ENCODE measurements around the gene SERHL2. TPM values are rescaled to one million over a fixed set of nuclear protein-coding genes. Genes with fewer than 3 reads are reported as not detected.
"Not testable (repeated sequence)": the region's sequence is repeated elsewhere in the genome, so short reads cannot be mapped to it uniquely, and the experiment has no call there.

The SERHL2 gene
- total RNA-seq, 1 donor: 2.9 TPM

GRCh38 chr22:42561856-42562255 is 8.1 kb downstream of the SERHL2 start:
- Histone ChIP-seq H3K9me3 (ENCODE audit: low read depth, low read length) (no peaks in the 10 kb centered on the region), H3K4me1 (ENCODE audit: insufficient read depth, low read length) (no peaks in the 10 kb centered on the region), H2AFZ (ENCODE audit: low read length) (no peak overlapping the region), H3K27me3 (ENCODE audit: insufficient read depth, low read length) (no peaks in the 10 kb centered on the region), H3K27ac (ENCODE audit: low read depth, low read length) (no peak overlapping the region), H4K20me1 (ENCODE audit: insufficient read depth, low read length) (no peaks in the 10 kb centered on the region), H3K36me3 (ENCODE audit: insufficient read depth, low read length) (no peaks in the 10 kb centered on the region), H3K79me2 (ENCODE audit: insufficient read depth, low read length) (no peaks in the 10 kb centered on the region), H3K4me2 (ENCODE audit: insufficient read depth, low read length) (no peak overlapping the region), H3K4me3 (ENCODE audit: insufficient read depth, low read length) (no peak overlapping the region)
- DNase-seq (ENCODE audit: insufficient read length, low spot score, missing footprints): peak; percentile 55
- TF ChIP-seq CTCF (IDR thresholded peaks at IDR 0.05; ENCODE audit: extremely low read depth, low read depth, low read length): no peak

GRCh38 chr22:42562279-42562678 is 8.5 kb downstream of the SERHL2 start:
- no peak overlapping the region for H3K4me3 ChIP-seq (ENCODE audit: insufficient read depth, low read length)
- no peaks in the 10 kb centered on the region for H3K9me3 ChIP-seq (ENCODE audit: low read depth, low read length)
- H4K20me1 ChIP-seq (ENCODE audit: insufficient read depth, low read length): no peaks in the 10 kb centered on the region
- no peak overlapping the region for H3K27ac ChIP-seq (ENCODE audit: low read depth, low read length)
- H2AFZ ChIP-seq (ENCODE audit: low read length): no peak overlapping the region
- no peak overlapping the region for H3K4me2 ChIP-seq (ENCODE audit: insufficient read depth, low read length)
- H3K4me1 ChIP-seq (ENCODE audit: insufficient read depth, low read length): no peaks in the 10 kb centered on the region
- no peaks in the 10 kb centered on the region for H3K79me2 ChIP-seq (ENCODE audit: insufficient read depth, low read length)
- no peaks in the 10 kb centered on the region for H3K27me3 ChIP-seq (ENCODE audit: insufficient read depth, low read length)
- no peak for TF ChIP-seq CTCF (IDR thresholded peaks at IDR 0.05; ENCODE audit: extremely low read depth, low read depth, low read length)
- DNase-seq (ENCODE audit: insufficient read length, low spot score, missing footprints): peak; percentile 21
- H3K36me3 ChIP-seq (ENCODE audit: insufficient read depth, low read length): no peaks in the 10 kb centered on the region

GRCh38 chr22:42562684-42563083 is 8.9 kb downstream of the SERHL2 start:
- H3K27ac ChIP-seq (ENCODE audit: low read depth, low read length): no peak overlapping the region
- H4K20me1 ChIP-seq (ENCODE audit: insufficient read depth, low read length): no peaks in the 10 kb centered on the region
- H2AFZ ChIP-seq (ENCODE audit: low read length): no peak overlapping the region
- TF ChIP-seq CTCF (IDR thresholded peaks at IDR 0.05; ENCODE audit: extremely low read depth, low read depth, low read length): no peak
- H3K79me2 ChIP-seq (ENCODE audit: insufficient read depth, low read length): no peaks in the 10 kb centered on the region
- no peaks in the 10 kb centered on the region for H3K4me1 ChIP-seq (ENCODE audit: insufficient read depth, low read length)
- DNase-seq (ENCODE audit: insufficient read length, low spot score, missing footprints): peak; percentile 26
- no peak overlapping the region for H3K4me3 ChIP-seq (ENCODE audit: insufficient read depth, low read length)
- H3K36me3 ChIP-seq (ENCODE audit: insufficient read depth, low read length): no peaks in the 10 kb centered on the region
- no peaks in the 10 kb centered on the region for H3K9me3 ChIP-seq (ENCODE audit: low read depth, low read length)
- H3K4me2 ChIP-seq (ENCODE audit: insufficient read depth, low read length): no peak overlapping the region
- no peaks in the 10 kb centered on the region for H3K27me3 ChIP-seq (ENCODE audit: insufficient read depth, low read length)

GRCh38 chr22:42563943-42564342 is 10.2 kb downstream of the SERHL2 start:
- not testable (repeated sequence) for H3K27ac ChIP-seq (ENCODE audit: low read depth, low read length); H2AFZ ChIP-seq (ENCODE audit: low read length); H3K9me3 ChIP-seq (ENCODE audit: low read depth, low read length); DNase-seq (ENCODE audit: insufficient read length, low spot score, missing footprints); H3K4me1 ChIP-seq (ENCODE audit: insufficient read depth, low read length); H3K36me3 ChIP-seq (ENCODE audit: insufficient read depth, low read length); H3K79me2 ChIP-seq (ENCODE audit: insufficient read depth, low read length); H3K27me3 ChIP-seq (ENCODE audit: insufficient read depth, low read length); H3K4me3 ChIP-seq (ENCODE audit: insufficient read depth, low read length); H4K20me1 ChIP-seq (ENCODE audit: insufficient read depth, low read length); H3K4me2 ChIP-seq (ENCODE audit: insufficient read depth, low read length)

Data from osteoblast (primary cell).